Stimulated activated CD4-positive, alpha-beta T cell treated with anti-CD3 and anti-CD28 coated beads, Interleukin-15, amount 100 ng/mL, for 24 hours (primary cell): ENCODE data around the gene SIL1.
"Not testable (repeated sequence)": the region's sequence is repeated elsewhere in the genome, so short reads cannot be mapped to it uniquely, and the experiment has no call there.

Experiments
- DNase-seq: peaks from one replicate; pipeline ENCODE4 v3.0.0-alpha.2; 2020

The SIL1 gene

DNA sequence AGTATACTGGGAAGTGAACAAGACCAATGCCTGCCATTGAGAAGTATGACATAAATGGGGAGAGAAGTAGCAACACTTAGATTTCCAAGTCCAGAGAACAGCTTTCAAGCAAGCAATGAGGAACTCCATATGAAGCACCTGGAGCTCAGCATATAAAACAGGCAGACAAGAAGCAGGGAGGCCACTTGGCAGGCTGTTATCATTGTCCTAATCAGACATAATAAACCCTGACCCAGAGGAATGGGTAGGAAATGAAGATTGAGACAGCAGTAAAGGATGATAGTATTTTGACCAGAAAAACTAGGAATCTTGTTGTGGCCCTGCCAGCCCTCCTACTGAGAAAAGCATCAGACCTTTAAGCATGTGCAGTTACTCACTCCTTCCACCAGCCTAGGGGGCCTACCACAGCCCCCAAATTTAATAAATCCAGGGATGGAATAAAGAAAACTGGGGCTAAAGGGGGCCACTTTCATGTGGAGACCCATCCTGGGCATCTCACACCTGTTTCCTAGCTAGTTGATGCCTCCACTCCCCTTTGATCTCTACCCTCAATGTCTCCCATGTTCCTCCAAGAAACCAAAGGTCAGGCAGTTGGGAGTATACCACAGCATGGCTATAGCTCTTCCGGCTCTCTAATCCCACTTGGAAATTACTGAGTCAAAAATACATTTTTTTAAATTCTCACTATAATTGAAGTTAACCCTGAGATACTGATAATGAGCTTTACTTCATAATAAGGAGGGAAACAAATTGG, 135.1 kb downstream of the SIL1 start:
- no peak for DNase-seq

DNA sequence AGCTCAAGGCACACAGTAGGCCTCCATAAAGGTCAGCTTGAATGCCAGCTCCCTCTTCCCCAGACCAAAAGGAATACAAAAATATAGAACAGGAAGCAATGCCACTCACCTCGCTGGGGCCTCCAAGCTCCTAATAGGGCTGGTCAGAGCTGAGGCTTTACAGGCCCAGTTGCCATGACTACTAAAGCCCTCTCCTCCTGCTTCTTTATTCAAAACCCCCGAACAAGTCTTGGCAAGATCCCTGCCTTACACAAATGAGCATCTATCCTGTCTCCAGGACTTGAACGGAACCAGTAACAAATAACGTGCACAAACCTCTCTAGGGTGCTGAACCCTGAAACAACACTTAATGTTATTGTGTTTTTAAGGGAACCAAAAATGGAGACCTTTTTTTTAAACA, 136.3 kb downstream of the SIL1 start:
- DNase-seq = no peak

DNA sequence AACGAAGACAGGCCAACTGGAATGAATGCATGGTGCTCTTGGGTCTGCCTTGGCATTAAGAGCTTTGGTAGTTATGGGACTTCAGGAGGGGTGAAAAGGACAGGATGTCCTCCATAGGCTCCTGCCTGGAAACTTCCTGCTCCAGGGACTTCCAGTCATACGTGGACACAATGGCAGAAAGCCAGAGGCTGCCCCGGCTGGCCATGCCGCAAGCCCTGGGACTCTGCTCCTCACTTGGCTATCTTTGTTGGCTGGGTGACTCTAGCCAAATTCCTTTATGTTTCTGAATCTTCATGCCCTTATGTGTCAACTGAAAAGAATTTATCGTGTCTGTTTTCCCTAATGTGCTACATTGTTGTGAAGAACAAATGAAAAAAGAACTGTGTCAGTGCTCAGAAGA, 136.9 kb downstream of the SIL1 start:
- no peak for DNase-seq

DNA sequence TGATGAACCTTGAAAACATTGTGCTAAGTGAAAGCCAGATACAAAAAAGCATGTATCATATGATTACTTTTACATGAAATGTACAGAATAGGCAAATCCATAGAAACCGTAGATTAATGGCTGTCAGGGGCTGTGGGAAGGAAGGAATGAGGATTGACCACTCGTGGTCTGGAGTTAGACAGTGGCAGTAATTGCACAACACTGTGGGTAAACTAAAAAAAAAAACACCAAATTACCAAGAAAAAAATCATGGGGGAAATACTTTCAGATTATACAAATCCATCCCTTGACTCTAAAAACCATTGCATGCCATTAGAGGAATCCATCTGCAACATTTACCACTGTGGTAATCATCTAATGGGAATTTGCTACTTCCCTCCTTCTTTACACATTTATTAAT, 140.0 kb downstream of the SIL1 start:
- no peak for DNase-seq

DNA sequence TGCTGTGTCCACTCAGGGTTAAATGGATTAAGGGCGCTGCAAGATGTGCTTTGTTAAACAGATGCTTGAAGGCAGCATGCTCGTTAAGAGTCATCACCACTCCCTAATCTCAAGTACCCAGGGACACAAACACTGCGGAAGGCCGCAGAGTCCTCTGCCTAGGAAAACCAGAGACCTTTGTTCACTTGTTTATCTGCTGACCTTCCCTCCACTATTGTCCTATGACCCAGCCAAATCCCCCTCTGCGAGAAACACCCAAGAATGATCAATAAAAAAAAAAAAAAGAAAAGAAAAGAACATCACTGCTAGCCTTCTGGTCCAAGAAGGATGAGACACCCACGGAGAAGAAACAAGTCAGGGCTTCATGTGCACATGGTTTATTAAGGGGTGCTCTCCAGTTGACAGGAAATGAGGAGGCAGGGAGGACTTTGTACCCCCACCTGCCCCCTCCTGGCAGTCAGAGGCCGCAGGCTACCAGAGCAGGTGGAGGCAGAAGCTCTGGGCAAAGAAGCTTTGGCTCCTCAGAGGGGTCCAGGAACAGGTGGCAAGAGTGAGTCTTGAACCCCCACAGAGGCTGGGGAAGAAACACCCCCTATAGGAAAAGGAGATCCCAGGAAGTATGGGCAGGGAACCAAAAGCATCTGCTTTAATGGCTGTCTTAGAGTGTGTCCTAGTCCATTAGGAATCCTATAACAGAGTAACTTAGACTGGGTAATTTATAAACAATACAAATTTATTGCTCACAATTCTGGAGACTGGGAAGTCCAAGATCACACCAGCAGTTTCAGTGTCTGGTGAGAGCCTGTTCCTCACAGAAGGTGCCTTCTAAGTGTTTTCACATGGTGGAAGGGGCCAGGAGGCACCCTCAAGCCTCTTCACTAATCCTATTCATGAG, 140.9 kb downstream of the SIL1 start:
- not testable (repeated sequence) for DNase-seq

DNA sequence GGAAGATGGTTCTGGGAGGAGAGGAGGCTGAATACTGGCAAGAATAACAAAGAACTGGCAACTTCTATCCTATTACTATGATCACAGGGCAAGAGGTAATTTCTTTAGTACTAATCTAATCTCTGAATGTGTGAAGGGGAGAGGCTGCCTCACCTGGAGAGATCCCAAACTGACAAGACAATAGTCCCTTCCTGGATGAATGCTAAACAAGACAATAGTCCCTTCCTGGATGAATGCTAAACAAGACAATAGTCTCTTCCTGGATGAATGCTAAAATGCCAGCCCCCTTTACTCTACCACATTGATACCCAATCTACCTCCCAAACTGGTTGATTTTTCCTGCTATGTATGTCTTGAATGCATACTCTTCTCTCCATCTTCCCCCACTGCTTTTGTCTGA, 145.2 kb downstream of the SIL1 start:
- DNase-seq = no peak

DNA sequence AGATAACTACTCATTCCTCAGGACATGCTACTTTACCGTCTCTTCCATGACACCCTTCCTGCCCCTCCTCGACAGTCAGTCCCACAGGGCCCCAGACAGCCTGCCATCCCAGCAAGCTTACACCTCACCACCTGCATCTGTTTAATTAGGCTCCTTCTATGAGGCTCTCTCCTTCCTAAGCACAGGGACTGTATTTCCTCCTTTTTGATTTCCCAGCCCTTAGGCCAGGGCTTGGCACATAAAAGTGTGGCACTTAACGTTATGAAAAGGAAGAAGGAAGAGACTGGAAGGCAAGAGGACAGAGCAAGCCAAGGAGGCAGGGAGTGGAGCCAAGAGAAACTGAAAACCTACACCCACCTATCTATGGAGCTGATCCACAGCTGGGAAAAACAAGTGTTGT, 146.8 kb downstream of the SIL1 start:
- no peak for DNase-seq

DNA sequence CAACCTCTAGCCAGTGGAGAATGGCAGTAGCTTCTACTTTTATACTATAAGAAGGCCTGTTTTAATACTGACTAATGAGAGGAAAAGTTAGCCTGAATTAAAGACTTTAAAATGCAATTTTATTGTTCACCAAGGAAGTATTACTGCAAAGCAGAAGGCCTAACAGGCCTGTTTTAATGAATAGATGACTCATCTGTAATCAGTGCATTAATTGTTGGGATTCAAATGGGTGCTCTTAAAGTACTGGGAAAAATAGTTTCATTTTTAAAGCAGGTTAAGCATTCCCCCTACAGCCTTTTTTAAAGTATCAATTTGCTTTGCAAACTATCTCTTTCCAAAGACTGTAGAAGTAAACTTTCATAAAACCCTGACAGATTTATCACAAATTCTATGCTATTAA, 147.7 kb downstream of the SIL1 start:
- DNase-seq = no peak

DNA sequence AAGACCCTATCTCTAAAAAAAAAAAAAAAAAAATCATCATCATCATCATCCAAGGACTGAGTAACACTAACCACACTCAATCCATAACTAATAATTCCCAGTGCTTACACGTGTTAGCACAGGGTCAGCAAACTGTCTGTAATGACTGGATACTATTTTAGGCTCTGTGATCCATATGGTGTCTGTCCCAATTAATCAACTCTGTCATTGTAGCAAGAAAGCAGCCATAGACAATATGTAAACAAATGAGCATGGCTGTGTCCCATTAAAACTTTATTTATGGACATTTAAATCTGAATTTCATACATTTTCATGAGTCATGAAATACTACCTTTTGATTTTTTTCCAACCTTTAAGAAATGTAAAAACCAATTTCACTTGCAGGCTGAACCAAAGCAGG, 148.4 kb downstream of the SIL1 start:
- DNase-seq = no peak

DNA sequence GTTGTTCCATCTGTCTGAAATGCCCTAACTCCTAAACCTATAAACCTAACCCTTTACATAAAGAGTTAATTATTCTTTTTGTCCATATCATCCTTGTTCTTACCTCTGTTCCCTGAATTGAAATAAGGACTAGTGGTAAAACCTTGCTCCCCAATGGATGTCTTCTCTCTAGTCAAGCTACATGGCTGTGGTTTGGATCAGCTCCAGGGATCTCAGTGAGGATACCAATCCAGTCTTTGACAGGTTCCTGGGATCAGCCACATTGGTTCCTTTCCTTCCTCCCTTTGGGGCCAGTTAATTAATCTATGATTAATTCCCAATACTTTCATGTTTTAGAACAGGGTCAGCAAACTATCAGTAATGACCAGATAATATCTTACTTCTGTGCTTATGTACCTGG, 151.6 kb downstream of the SIL1 start:
- DNase-seq = no peak

DNA sequence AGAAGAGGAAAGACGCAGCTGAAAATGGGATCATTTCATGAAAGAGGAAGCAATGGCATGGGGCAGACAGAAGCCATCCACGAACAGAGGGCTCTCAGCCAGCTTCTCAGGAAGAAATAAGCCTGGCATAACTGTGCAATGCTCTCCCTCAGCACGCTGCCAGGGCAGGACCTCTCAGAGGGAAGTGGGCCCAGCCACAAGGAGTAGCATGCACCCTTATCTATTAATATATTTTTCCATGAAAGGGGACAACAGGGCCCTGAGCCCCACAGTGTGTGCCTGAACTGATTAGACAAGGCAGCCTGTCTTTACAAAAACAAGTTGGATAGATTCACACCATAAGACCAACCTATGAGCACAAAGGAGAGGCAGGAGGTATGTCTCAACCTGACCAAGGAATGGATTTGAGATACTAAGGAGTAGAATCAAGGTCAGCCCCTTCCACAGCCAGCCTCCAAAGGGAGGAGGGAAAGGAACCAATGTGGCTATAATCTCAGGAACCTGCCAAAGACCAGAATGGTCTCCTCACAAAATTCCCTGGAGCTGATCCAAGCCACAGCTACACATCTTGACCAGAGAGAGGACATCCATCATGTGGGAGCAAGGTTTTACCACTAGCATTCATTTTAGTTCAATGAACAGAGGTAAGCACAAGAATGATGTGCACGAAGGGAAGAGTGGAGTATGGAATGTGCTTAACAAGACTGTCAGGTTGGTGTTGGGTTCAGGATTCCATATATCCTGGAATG, 154.8 kb downstream of the SIL1 start:
- DNase-seq = no peak

DNA sequence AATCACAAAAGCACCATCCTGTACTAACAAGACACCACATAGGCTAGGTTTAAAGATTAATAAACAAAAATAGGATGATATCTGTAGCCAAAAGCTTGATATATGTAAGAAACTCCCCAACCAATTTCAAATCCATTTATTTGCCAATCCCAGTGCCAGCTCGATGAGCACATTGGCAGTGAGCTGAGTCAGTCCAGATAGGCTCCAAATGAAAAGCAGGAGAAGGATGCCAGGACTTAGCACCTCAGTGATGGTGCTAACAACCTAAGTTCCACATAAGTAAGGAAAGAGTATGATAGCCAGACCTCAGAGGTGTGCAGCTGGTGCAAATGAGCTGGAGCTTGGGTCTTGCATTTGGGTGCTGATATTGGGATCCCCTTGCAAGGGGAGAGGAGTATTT, 158.1 kb downstream of the SIL1 start:
- DNase-seq = no peak

DNA sequence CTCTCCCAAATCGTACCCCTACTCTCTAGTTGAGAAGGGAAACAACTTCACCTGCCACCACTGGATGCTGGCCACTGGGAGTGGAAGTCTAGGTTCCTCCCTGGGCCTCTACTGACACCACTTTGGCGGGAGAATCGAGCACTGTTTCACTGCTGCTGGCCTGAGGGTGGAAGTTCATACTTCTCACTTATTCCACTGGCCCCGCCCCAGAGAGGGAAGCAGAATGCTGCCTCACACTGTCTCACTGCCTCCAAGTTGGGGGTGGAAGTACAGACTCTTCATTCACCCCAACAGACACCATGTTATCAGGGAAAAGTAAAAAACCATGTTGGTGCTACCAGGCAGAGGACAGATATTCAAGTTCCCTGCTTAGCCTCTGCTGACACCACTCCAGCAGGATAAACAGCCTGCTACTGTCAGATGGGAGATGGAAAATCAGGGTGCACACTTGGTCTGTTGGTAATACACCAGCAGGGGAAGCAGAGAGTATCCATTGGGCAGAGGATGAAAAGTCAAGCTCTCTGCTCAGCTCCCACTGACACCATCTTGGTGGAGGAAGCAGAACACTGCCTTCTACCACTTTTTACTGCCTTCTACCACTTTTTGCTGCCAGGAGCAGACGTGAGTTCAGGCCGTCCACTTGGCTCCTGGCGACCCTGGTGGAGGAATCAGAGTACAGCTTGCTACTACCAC, 159.4 kb downstream of the SIL1 start:
- no peak for DNase-seq

DNA sequence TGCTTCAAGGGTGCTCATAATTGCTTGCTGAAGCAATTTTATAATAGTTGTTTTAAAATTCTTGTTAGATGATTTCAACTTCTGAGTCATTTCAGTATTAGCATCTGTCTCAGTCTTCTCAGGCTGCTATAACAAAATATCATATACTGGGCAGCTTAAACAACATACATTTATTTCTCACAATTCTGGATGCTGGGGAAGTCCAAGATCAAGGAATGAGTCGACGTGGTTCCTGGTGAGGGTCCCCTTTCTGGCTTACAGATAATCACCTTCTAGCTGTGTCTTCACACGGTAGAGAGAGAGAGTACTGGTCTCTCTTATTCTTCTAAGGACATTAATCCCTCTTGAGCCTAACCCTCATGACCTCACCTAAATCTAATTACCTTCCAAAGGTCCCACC, 160.4 kb downstream of the SIL1 start:
- no peak for DNase-seq

DNA sequence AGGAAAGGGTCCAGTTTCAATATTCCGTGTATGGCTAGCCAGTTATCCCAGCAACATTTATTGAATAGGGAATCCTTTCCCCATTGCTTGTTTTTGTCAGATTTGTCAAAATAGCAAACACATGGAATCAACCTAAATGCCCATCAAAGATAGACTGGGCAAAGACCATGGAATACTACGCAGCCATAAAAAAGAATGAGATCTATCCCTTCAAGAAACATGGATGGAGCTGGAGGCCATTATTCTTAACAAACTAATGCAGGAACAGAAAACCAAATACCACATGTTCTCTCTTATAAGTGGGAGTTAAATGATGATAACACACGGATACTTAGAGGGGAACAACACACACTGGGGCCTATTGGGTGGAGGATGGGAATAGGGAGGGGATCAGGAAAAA, 161.8 kb downstream of the SIL1 start:
- DNase-seq = not testable (repeated sequence)

DNA sequence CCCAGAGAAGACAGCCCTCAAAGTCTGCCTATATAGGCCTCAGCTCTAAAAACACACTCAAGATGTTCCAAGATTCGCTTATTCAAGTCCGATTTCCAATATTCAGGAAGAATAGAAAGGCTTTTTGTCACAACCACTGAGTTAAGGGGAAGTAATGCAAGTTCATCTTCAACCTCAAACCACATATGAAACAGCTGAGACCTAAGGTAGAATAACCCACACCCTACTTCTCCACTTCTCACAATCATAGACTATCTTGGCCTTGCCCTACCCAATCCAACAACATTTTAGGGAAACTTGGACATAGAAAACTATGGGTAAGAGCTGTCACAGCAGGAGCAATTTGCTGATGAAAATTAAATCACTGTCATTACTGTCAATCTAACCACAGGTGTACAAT, 171.0 kb downstream of the SIL1 start:
- DNase-seq = no peak

DNA sequence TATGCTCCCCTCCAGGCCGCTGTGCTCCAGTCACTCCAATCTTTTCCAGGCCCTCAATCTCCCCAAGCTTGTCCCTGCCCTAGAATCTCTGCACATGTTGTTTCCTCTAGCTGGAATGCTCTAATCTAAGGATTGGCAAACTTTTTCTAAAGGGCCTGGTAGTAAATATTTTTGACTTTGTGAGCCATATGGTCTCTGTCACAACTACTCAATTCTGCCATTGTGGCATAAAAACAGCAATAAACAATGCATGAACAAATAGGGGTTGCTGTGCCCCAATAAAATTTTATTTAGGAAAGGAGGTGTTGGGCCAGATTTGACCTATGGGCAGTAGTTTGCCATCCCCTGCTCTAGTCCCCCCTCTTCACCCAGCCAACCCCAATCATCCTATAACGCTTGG, 172.5 kb downstream of the SIL1 start:
- no peak for DNase-seq

DNA sequence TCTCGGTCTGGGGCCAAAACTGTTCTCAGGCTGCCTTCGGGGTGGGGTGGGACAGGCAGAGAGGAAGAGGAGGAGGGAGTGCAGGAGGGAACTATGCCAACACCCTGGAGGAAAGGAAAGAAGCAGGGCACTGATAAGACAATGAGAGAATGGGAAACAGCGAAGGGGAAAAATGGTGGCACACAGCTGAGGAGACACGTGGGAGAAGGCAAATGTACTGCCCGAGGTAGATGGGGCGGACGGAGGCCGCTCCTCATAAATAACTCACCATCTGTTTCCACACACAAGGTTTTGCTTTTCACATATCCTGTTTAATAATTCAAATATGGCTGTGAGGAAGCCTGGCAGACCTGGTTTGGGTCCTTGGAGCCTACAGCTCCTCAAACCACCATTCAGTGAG, 174.9 kb downstream of the SIL1 start:
- DNase-seq = no peak

DNA sequence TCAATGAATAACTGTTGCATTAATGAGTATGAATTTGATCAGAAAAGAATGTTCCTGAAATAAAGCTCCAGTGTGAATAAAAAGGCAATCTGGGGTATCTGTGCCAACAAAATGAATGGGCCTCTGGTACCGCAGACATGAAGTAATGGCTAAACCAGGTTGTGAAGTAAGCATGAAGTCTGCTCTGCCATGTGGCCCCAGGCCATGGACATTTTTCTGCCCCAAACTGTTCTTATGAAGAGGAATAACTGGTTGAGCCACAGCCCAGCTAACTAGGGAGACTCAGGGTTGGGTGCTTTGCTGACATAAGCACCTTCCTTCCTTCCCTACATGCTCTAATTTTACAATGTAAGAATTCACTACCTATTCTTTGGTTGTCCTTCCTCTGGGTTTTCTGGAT, 175.6 kb downstream of the SIL1 start:
- DNase-seq = no peak

DNA sequence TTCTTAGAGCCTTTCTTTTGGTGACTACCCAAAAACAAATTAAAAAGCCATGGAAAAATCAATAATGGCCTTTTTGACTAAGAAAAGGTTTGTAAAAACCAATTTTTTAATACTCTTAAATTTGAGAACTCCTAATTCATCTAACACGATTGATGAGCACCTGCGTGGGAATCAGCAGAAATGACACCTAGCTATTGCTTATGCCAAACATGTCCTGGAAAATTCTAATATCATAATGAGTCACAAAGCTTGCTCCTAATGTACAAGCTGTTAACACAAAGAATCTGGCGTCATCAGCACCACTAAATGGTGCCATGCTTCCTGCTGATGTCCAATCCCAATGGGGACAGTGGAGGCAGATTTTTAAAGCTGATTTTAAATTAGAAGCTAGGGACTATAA, 176.8 kb downstream of the SIL1 start:
- DNase-seq = no peak

DNA sequence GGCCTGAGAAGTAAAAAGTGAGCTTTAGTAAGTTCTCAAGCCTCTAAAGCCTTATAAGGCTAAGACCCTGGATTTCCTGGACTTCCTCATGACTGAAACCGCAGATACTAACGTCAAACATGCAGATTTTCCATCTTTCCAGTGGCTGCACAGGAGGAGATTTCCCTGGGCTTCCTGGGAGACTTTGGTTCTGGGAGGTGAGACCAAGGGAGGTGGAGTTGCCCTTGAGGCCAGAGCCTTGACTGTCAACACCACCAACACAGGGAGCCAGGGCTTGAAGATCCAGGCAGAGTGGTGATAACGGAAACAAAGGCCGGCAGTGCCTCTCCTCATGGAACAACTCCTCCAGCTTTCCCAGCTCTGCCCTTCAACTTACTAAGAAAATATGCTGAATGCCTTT, 178.3 kb downstream of the SIL1 start:
- no peak for DNase-seq

DNA sequence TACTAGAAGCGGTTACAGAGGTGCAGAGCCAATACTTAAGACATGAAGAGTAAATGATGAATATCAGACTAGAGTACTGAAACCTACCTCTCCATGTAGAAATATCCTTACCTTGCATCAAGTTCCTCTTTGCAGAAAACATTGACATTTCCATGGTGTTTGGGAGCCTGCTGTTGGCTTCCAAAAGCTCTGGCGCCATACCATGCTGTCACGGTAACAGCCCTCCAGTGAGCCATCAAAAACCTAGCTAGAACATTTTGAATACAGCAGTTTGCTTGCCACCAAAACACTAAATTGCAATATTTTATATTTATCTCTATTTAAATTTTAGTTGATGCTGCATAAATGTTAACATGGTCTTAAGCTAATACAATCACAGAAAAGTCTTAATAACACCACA, 179.0 kb downstream of the SIL1 start:
- no peak for DNase-seq

DNA sequence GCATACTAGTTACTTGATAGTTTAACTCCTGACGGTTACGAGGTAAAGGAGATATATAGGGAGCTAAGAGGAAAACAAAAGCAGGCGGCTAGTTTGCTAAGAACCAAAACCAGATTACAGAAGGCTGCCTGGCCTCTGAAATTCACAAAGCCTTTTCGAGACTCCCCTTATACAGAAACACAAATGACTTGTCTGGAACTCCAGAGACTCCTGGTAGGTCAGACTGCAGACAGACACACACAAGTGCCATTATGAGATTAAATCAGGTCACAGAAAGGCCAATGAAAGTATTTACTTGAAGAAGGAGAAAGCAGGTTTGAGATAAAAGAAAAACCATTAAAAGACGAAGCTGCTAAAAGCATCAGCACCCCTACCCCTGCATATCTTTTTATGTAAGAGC, 180.5 kb downstream of the SIL1 start:
- DNase-seq = no peak
